BLaER1 treated with 17β-estradiol and CSF1 and Interleukin-3, amounts not matched to agents 10 nM and 100 nM (cell line): ENCODE measurements around the gene PCGF3.

Source experiments
- H3K27ac ChIP-seq, 11 experiments: shearing (Covaris generic); formaldehyde crosslinking; 2 replicates each; pipeline ENCODE4 v1.8.1; 2022
- H3K27me3 ChIP-seq, 11 experiments: shearing (Covaris generic); formaldehyde crosslinking; 2 replicates each; pipeline ENCODE4 v1.8.1; 2022
- H3K36me3 ChIP-seq, 11 experiments: shearing (Covaris generic); formaldehyde crosslinking; 2 replicates each; pipeline ENCODE4 v1.8.1; 2022
- H3K4me1 ChIP-seq, 10 experiments: shearing (Covaris generic); formaldehyde crosslinking; 2 replicates each; pipeline ENCODE4 v1.8.1; 2022
- H3K4me2 ChIP-seq, 11 experiments: shearing (Covaris generic); formaldehyde crosslinking; 2 replicates each; pipeline ENCODE4 v1.8.1; 2022
- H3K4me3 ChIP-seq, 10 experiments: shearing (Covaris generic); formaldehyde crosslinking; 2 replicates each; pipeline ENCODE4 v1.8.1; 2022
- H3K9ac ChIP-seq, 11 experiments: shearing (Covaris generic); formaldehyde crosslinking; 2 replicates each; pipeline ENCODE4 v1.8.1; 2022
- H3K9me3 ChIP-seq, 11 experiments: shearing (Covaris generic); formaldehyde crosslinking; replicated peaks in 1 of 11; 2 replicates each; pipeline ENCODE4 v1.8.1; 2022
- H4K20me1 ChIP-seq, 11 experiments: shearing (Covaris generic); formaldehyde crosslinking; 2 replicates each; pipeline ENCODE4 v1.8.1; 2022
- Cebpa-rat ChIP-seq, 11 experiments: shearing (Covaris generic); IDR thresholded peaks; 2 replicates each; pipeline ENCODE4 v1.8.1; 2022

The PCGF3 gene, protein sequence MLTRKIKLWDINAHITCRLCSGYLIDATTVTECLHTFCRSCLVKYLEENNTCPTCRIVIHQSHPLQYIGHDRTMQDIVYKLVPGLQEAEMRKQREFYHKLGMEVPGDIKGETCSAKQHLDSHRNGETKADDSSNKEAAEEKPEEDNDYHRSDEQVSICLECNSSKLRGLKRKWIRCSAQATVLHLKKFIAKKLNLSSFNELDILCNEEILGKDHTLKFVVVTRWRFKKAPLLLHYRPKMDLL

DNA sequence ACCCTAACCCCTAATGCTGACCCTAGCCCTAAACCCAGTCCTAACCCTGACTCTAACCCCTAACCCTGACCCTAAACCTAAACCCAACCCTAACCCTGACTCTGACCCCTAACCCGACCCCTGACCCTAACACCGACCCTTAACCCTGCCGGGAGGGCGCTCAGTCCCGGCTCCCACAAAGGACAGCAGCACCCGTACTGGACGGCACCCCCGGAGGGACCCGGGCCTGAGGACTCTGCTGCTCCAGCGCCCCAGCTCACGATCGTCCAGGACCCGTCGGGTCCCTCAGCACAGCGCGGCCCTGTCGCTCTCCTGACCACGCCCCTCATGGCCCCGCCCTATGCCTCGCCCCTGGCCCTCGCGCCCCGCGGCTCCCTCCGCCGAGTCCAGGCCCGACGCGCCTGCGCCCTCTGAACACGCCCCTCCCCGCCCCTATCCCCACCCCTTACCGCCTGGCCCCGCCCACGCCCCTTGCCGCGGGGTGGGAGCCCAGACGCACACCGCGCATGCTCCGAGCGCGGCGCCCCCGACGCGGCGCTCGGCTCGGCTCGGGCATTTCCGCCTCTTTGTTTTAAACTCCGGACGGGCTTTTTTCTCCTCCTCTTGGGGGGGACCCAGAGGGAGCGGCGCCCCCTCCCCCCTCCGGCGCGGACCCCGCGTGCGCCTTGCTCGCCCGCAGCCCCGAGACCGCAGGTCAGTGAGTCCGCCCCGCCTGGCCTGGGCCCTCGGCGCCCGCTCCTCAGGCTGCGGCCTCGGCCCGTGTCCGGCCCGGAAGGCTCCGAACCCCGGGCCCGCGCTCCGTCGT is at the start of gene PCGF3:
PCGF3 (plus strand) TSS at position 555 of the 805 bp plus-strand sequence. CDS start 27,849 bp downstream, outside the sequence.
- peaks cover 6 to 28% (median 26%) of the 10 kb centered on the region in 11 experiments for H3K36me3 ChIP-seq
- H3K27me3 ChIP-seq = no peaks in the 10 kb centered on the region
- peaks cover 37 to 39% (median 38%) of the 10 kb centered on the region in 11 experiments for H4K20me1 ChIP-seq
- H3K9me3 ChIP-seq = peaks cover 0 to 9% (median 0%) of the 10 kb centered on the region in 11 experiments; a peak in 6 of 22 replicates
- peak within 1 kb of the TSS; percentile 97 to 100 (median 99) for H3K4me2 ChIP-seq
- H3K4me3 ChIP-seq = peak within 1 kb of the TSS; percentile 92 to 100 (median 99)
- TF ChIP-seq Cebpa-rat (IDR thresholded peaks at IDR 0.05) = no peak
- H3K4me1 ChIP-seq = peaks cover 34 to 68% (median 51%) of the 10 kb centered on the region in 10 experiments
- peak within 1 kb of the TSS; percentile 99 to 100 (median 100) for H3K27ac ChIP-seq
- H3K9ac ChIP-seq = peak within 1 kb of the TSS; percentile 100

DNA sequence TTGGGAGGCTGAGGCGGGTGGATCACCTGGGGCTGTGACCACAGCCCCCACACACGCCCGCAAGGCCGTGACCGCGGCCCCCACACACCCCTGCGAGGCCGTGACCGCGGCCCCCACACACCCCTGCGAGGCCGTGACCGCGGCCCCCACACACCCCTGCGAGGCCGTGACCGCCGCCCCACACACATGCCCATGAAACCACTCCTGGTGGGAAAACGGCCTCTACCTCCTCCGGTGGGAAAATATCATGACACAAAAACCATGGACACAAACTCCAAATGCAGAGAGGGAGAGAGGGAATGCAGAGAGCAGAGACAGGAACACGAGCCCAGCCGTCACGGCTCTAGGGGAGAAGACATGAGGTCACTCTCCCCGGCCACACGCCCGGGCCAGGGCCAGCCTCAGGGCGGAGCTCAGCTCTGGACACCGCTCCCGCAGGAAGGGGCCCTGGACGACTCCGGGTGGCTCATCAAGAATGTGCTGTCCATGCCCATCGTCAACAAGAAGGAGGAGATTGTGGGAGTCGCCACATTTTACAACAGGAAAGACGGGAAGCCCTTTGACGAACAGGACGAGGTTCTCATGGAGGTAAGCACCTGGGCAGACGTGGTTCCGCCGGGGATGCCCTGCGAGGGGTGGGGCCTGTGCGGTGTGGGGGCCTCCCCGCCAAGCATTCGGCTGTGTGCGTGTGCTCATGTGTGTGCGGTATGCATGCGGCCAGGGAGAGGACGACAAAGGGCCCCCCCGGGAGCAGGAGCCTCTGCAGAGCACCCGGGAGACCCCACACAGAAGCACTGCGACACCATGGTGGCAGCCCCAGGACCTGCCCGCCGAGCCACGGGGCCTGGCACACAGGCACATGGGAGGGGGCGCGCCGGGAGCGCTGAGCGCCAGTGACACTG is 48.9 kb upstream of the PCGF3 start:
- H3K9me3 ChIP-seq = no peaks in the 10 kb centered on the region
- H4K20me1 ChIP-seq = no peaks in the 10 kb centered on the region; a peak in 1 of 22 replicates
- H3K4me3 ChIP-seq = no peak overlapping the region
- H3K4me1 ChIP-seq = 0 out of 20 replicates have a peak, but pooled peaks cover 0 to 4% (median 0%) of the 10 kb centered on the region in 10 experiments
- H3K27ac ChIP-seq = no peak overlapping the region
- H3K27me3 ChIP-seq = no peaks in the 10 kb centered on the region
- H3K4me2 ChIP-seq = no peak overlapping the region
- peaks cover 0 to 12% (median 0%) of the 10 kb centered on the region in 11 experiments; a peak in 4 of 22 replicates for H3K36me3 ChIP-seq
- no peak for TF ChIP-seq Cebpa-rat (IDR thresholded peaks at IDR 0.05)
- H3K9ac ChIP-seq = no peak overlapping the region

DNA sequence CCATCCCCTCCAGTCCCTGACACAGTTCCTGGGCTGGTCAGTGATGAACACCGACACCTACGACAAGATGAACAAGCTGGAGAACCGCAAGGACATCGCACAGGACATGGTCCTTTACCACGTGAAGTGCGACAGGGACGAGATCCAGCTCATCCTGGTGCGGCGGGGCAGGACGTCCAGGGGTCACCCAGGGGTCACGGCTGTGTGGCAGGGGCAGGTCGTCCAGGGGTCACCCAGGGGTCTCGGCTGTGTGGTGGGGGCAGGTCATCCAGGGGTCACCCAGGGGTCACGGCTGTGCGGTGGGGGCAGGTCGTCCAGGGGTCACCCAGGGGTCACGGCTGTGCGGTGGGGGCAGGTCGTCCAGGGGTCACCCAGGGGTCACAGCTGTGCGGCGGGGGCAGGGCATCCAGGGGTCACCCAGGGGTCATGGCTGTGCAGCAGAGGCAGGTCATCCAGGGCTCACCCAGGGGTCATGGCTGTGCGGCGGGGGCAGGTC is 48.2 kb upstream of the PCGF3 start:
- H3K27me3 ChIP-seq = no peaks in the 10 kb centered on the region
- H4K20me1 ChIP-seq = no peaks in the 10 kb centered on the region; a peak in 1 of 22 replicates
- H3K27ac ChIP-seq = no peak overlapping the region
- H3K36me3 ChIP-seq = peaks cover 0 to 19% (median 0%) of the 10 kb centered on the region in 11 experiments; a peak in 5 of 22 replicates
- no peak overlapping the region for H3K9ac ChIP-seq
- H3K4me3 ChIP-seq = no peak overlapping the region
- H3K4me2 ChIP-seq = no peak overlapping the region
- no peak for TF ChIP-seq Cebpa-rat (IDR thresholded peaks at IDR 0.05)
- 0 out of 20 replicates have a peak, but pooled peaks cover 0 to 4% (median 0%) of the 10 kb centered on the region in 10 experiments for H3K4me1 ChIP-seq
- no peaks in the 10 kb centered on the region for H3K9me3 ChIP-seq

DNA sequence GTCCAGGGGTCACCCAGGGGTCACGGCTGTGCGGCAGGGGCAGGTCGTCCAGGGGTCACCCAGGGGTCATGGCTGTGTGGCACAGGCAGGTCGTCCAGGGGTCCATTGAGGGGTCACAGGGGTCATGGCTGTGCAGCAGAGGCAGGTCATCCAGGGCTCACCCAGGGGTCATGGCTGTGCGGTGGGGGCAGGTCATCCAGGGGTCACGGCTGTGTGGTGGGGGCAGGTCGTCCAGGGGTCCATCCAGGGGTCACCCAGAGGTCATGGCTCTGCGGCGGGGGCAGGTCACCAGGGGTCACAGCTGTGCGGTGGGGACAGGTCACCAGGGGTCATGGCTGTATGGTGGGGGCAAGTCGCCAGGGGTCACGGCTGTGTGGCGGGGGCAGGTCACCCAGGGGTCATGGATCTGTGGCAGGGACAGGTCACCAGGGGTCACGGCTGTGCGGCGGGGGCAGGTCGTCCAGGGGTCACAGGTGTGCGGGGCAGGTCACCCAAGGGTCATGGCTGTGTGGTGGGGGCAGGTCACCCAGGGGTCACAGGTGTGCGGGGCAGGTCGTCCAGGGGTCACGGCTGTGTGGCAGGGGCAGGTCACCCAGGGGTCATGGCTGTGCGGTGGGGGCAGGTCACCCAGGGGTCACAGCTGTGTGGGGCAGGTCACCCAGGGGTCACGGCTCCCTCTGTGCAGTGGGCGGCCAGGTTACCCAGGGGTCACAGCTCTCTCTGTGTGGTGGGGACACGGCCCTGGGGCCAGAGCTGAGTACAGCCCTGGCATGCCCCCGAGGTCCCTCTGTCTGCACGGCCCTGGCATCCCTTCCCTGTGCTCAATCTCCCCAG is 47.6 kb upstream of the PCGF3 start:
- no peak for TF ChIP-seq Cebpa-rat (IDR thresholded peaks at IDR 0.05)
- Histone ChIP-seq H4K20me1 (no peaks in the 10 kb centered on the region; a peak in 1 of 22 replicates), H3K9ac (no peak overlapping the region), H3K4me1 (peaks cover 2 to 8% (median 4%) of the 10 kb centered on the region in 10 experiments; a peak in 17 of 20 replicates), H3K27ac (no peak overlapping the region), H3K4me3 (no peak overlapping the region), H3K9me3 (no peaks in the 10 kb centered on the region), H3K36me3 (peaks cover 0 to 19% (median 0%) of the 10 kb centered on the region in 11 experiments; a peak in 5 of 22 replicates), H3K4me2 (no peak overlapping the region), H3K27me3 (no peaks in the 10 kb centered on the region)

DNA sequence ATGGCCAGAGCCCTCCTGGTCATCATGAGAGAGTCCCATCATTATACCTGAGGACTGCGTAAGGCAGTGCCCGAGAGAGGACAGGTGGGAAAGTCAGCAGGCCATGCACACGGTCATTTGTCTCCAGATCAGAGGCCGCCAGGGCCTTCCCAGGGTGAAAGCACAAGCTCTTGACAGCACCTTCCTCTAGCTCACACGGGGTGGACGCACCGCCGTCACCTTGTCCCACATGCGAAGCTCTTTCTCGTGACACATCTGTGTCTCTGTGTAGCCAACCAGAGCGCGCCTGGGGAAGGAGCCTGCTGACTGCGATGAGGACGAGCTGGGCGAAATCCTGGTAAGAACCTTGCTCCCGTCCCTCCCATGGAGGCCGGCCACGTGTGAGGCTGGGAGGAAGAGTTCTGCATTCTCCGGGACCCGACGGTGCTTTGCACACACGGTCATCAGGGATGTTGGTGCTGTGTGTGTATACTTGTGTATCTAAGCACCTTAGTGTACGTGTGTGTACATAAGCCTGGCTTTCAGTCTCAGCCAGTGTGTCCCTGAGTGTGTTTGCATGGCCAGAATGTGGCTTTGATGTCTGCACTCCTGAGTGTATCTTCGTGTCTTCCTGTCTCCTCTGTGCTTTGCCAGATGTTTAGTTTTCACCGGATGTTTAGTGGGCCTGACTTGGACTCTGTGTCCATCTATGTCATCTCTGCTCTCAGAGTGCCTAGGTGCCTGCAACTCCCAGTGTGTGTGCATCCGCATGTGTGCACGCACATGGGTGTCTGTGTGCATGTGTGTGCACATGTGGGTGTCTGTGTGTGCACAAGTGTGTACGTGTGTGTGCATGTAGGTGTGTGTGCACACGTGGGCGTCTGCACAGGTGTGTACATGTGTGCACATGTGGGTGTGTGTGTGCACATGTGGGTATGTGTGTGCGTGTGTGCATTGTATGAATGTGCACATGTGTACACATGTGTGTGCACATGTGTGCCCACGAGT is 46.7 kb upstream of the PCGF3 start:
- H3K27me3 ChIP-seq = no peaks in the 10 kb centered on the region
- H3K27ac ChIP-seq = no peak overlapping the region
- no peak overlapping the region for H3K4me2 ChIP-seq
- TF ChIP-seq Cebpa-rat (IDR thresholded peaks at IDR 0.05) = no peak
- no peaks in the 10 kb centered on the region; a peak in 1 of 22 replicates for H4K20me1 ChIP-seq
- H3K4me1 ChIP-seq = peaks cover 5 to 12% (median 8%) of the 10 kb centered on the region in 10 experiments; a peak in 17 of 20 replicates
- no peak overlapping the region for H3K9ac ChIP-seq
- H3K36me3 ChIP-seq = peaks cover 0 to 19% (median 0%) of the 10 kb centered on the region in 11 experiments; a peak in 5 of 22 replicates
- H3K9me3 ChIP-seq = no peaks in the 10 kb centered on the region
- no peak overlapping the region for H3K4me3 ChIP-seq

DNA sequence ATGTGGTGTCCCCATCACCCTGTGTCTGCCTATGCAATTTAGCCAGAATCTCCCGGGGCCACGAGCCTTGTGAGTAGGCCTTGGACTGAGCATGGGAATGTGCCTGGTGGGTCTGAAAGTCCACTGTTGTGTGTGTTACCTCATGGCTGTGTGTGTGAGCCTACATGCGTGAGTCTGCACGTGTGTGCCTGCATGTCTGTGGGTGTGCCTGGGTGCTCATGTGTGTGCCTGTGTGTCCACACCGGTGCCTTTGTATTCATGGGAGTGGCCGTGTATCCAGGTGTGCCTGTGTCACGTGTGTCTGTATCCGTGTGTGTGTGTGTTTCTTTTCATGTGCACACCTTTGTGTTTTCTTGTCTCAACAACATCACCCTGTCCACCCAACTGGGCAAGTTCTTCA is 45.8 kb upstream of the PCGF3 start:
- no peaks in the 10 kb centered on the region for H3K9me3 ChIP-seq
- H3K4me3 ChIP-seq = no peak overlapping the region
- peaks cover 0 to 19% (median 0%) of the 10 kb centered on the region in 11 experiments; a peak in 5 of 22 replicates for H3K36me3 ChIP-seq
- H3K27ac ChIP-seq = no peak overlapping the region
- no peaks in the 10 kb centered on the region; a peak in 1 of 22 replicates for H4K20me1 ChIP-seq
- TF ChIP-seq Cebpa-rat (IDR thresholded peaks at IDR 0.05) = no peak
- no peaks in the 10 kb centered on the region for H3K27me3 ChIP-seq
- no peak overlapping the region for H3K4me2 ChIP-seq
- no peak overlapping the region for H3K9ac ChIP-seq
- peaks cover 13 to 19% (median 16%) of the 10 kb centered on the region in 10 experiments for H3K4me1 ChIP-seq

DNA sequence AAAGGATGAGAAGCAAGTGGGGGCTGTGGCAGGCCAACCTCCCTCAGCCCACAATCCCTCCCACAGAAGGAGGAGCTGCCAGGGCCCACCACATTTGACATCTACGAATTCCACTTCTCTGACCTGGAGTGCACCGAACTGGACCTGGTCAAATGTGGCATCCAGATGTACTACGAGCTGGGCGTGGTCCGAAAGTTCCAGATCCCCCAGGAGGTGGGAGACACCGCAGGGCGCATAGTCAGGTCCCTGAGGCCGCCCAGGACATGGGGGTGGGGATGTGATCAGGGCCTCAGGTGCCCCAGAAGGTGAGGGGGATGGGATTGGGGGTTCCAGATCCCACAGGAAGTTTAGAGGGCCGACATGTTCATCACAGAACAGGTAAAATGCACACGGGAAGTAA is 45.2 kb upstream of the PCGF3 start:
- H3K27ac ChIP-seq = no peak overlapping the region
- H4K20me1 ChIP-seq = no peaks in the 10 kb centered on the region; a peak in 1 of 22 replicates
- peaks cover 0 to 19% (median 0%) of the 10 kb centered on the region in 11 experiments; a peak in 5 of 22 replicates for H3K36me3 ChIP-seq
- TF ChIP-seq Cebpa-rat (IDR thresholded peaks at IDR 0.05) = no peak
- H3K4me1 ChIP-seq = peaks cover 18 to 22% (median 21%) of the 10 kb centered on the region in 10 experiments
- no peaks in the 10 kb centered on the region for H3K27me3 ChIP-seq
- H3K4me2 ChIP-seq = no peak overlapping the region
- H3K9me3 ChIP-seq = no peaks in the 10 kb centered on the region
- no peak overlapping the region for H3K9ac ChIP-seq
- no peak overlapping the region for H3K4me3 ChIP-seq
